Right renal cortex interstitium (tissue), 3 donors: ENCODE results near the gene FRAS1. TPM values are rescaled to one million over a fixed set of nuclear protein-coding genes. Genes with fewer than 3 reads are reported as not detected.
"Not testable (repeated sequence)": the region's sequence is repeated elsewhere in the genome, so short reads cannot be mapped to it uniquely, and the experiment has no call there.

Experiments used
- DNase-seq, 3 donors: peaks; one replicate each; pipeline ENCODE4 v3.0.0-alpha.2; 2013; ENCODE audit warnings: low read depth in 3 of 3, low spot score in 2 of 3
- polyA plus RNA-seq, 3 donors: library from polyadenylated mRNA; unstranded; fragments of 120-200 nt; gene quantifications; one replicate each; pipeline ENCODE4 v1.2.1, GENCODE V29; 2013; ENCODE audit not compliant: insufficient read length in 3 of 3

FRAS1 gene
- polyA plus RNA-seq, 3 donors = 70.4 to 83.3 (median 77.4) TPM

DNA sequence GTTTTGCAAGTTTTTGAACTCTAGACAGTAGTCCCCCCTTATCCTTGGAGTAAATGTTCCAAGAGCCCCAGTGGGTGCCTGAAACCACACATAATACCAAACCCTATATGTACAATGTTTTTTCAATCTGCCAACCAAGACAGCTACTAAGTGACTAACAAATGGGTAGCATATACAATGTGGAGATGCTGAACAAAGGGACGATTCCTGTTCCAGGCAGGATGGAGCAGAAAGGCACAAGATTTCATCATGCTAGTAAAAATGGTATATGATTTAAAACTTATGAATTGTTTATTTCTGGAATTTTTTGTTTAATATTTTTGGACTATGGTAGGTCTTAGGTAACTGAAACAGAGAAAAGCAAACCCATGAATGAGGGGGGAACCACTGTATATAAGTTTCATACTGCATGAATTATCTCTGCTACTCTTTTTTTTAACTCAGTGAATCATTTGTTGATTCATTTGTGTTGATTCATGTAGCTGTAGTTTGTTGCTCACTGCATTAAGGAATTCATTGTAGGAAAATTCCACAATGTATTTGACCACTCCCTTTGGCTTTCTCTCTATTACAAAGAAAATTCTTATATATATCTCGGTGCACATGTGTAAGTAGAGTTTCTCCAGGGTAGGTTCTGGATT, 472.6 kb downstream of the FRAS1 start:
- no peak for DNase-seq

DNA sequence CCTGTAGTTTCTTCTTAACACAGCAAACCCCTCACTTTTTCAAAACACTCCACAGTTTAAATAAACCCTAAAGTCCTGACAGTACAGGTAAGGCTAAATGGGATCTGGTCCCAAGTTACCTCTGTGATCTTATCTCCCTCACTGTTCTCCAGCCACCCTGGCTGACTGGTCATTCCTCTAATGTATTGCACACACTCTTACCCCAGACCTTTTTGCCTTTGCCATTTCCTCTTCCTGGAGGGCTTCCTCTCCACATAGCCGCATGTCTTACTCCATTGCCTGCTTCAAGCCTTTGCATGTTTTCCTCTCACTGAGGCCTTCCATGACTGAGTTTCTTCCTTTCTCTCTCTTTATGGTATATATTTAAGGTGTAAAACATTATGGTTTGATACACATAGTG, 474.9 kb downstream of the FRAS1 start:
- no peak for DNase-seq

DNA sequence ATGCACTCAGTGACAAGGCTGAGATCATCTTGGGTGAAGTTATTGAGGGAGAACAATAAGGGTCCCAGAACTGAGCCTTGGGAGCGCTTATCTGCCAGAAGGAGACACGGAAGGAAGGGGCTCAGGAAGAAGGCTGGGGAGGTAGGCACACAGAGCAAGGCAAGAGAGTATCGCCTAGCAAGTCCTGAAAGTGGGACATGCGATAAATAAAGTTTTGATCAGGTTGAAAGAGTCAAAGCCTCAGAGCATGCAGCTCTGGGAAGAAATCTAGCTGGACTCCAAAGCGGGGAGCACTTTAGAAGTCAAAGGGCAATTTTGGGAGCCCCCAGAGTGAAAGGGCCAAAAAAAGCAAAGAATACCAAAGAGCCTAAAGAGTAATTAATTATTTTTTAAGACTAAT, 476.7 kb downstream of the FRAS1 start:
- DNase-seq = no peak

DNA sequence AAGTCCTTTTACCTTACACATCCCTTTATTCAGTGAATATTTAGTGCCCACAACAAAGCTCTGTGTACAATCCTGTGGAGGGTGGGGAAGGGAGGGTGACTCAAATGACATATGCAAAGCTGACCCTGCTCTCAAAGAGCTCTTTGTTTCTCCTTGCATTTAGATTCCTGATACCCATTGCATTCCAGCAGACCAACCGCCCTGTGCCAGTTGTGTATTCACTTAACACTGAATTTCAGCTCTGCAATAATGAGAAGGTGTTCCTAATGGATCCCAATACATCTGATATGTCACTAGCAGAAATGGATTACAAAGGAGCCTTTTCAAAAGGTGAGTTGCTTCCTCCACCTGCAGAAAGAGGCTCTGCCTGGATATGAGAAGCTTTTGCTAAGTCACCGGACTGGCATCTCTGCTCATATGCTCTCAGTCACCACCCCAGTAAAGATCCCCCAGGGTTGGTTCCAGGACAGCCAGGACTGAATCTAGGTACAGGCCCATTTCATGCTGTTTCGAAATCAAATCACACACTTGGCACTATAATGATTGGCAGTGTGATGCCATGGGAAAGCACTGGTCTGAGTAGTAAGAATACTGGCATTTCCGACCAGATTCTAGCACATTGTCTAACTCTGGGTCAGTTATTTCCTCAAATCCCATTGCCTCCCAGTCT, 477.3 kb downstream of the FRAS1 start:
- DNase-seq = no peak

DNA sequence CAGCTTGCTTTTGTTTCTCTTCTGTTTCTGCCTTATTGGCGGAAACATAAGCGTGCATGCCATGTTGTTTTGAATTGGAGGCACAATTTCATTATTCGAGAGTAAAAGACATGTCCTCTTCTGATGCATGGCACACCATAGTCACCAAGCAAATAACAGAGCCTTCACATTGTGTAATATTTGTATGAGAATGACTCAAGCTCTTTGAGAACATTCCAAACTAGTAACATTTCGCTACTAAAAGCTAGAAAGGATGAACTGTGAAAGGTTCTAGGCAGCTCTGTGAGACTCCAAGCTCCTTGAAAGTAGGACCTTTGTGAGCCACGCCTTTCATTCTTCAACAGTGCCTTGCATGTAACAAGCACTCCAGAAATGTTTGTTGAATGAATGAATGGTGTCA, 485.2 kb downstream of the FRAS1 start:
- no peak for DNase-seq

DNA sequence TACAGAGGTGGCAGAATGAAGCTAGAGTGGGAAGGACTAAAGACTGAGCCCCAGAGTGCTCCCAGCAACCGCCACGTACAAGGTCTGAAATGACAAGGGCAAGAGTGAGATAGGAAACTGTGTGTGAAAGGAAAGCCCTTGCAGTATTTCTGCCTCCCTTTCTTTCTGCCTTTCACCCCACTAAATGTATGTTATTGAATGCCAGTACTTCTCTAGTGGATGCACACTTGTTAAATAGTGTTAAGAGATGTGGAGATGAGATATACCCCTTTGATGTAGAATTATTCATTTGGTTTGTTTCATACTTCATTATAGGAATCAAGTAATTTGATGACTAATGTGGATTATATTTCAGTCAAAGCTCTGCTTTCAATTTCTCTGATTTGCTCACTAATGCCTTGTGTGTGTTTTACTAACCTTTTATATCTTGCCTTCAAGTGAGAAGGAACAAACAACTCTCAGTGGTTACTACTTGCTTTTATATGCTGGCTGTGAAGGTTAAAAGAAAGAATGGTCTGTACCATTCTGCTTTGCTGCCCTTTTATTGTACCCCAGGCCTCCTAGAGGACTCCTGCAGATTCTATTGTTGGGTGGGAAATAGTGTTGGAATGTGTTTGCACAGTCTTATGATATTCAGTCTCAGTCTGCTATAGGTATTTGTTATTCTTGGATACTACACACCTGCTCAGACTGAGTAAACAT, 486.5 kb downstream of the FRAS1 start:
- DNase-seq = no peak

DNA sequence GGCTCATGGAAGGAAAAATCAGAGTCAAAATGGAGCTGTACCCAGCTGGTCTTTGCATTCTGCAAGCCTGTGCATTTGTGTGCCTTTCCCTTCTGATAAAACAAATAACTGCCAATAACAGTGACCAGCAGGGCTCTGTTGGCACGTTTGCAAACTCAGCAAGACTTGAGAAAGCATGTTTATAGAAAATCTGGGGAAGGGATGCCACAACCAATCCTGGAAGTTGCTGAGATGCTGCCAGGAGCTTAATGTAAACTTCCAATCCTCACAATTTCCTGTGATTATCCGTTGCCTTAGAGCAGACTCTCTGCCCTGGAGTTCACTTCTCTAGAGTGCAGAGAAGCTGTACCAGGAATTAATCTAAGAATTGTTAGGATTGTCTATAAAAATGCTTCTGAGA, 487.6 kb downstream of the FRAS1 start:
- DNase-seq = no peak

DNA sequence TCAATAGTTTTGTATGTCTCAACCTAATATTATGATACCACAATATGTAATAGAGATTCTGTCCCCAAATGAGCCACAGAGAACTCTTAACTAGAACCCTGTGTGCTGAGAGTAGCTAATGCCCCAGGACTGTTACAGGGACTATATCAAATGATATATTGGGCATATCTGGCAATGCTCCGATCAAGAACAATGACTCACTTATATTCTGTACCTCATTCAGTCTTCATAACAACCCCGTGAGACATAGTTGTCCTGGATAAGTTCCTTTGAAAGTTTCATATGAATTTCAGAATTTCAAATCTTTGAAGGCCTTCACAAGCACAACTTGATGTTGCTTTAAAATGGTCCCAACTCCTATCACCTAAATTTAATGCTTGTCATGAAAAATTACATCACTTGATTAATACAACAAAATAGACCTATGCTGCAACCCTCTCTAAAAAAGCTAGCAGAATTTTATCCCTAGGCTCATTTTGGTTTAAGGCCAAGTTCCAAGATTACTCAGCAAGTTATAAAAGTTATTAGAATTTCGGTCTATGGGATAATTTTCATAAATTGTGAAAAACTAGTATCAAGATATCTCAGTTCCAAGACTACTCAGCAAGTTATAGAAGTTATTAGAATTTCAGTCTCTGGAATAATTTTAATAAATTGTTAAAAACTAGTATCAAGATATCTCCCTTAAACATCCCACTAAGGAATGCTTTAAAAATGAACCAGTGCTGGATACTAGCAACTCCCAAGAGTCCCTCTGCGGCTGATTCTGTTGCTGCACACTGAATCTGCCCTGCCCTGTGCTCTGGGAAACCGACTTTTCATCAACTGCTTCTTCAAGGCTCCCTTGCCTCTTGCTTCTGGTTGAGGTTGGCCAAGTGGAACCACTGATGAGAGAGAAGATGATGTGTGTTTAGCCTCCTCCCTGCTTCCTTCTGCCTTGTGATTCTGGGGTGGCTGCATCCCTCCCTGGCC, 488.4 kb downstream of the FRAS1 start:
- DNase-seq = no peak

DNA sequence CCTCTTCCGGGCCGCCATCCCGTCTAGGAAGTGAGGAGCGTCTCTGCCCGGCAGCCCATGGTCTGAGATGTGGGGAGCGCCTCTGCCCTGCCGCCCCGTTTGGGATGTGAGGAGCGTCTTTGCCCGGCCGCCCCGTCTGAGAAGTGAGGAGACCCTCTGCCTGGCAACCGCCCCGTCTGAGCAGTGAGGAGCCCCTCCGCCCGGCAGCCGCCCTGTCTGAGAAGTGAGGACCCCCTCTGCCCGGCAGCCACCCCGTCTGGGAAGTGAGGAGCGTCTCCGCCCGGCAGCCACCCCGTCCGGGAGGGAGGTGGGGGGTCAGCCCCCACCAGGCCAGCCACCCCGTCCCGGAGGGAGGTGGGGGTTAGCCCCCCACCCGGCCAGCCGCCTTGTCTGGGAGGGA, 490.8 kb downstream of the FRAS1 start:
- DNase-seq = not testable (repeated sequence)

DNA sequence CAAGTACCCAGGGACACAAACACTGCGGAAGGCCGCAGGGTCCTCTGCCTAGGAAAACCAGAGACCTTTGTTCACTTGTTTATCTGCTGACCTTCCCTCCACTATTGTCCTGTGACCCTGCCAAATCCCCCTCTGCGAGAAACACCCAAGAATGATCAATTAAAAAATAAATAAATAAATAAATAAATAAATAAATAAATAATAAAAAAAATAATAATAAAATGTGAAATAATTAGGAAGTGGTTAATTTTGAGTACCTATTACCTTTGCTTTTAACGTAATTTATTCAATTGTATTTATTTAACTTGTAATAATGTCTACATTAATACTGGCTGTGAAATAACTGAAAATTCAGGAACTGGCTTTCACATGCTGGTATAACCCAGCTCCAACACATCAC, 491.8 kb downstream of the FRAS1 start:
- DNase-seq = not testable (repeated sequence)

DNA sequence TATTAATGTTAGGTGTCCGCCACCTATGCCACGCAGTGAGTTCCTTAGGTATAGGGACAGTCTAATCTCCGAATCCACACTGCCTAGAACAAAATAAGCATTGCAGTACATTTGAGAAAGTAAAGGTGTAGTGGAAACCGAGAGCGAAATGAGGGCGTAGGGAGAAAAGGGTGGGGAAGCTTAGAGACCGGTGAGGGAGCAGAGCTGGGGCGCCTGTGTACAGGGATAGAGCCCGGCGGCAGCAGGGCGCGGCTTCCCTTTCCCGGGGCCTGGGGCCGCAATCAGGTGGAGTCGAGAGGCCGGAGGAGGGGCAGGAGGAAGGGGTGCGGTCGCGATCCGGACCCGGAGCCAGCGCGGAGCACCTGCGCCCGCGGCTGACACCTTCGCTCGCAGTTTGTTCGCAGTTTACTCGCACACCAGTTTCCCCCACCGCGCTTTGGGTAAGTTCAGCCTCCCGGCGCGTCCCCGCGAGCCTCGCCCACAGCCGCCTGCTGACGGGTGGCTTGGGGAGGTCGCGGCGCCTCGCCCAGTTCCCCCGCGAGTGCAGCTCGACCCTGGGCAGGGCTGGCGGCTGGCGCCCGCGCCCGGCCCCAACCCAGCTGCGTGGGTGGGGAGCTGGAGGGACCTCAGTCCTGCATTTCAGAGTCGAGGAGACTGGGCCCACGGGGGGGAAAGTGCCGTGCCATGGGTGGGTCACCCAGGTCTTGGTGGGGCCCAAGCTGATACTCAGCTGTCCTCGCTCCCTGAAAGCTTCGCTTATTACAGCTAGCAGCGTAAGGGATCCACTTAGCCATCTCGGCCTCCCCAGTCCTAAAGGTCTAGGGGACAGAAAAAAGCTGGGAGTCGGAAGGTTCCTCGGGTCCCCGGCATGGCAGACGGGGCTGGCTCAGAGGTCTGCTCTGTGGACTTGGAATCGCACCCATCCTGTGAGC, 494.6 kb downstream of the FRAS1 start, which contains the start of gene ANXA3:
ANXA3 (plus strand) TSS at position 351 of the 932 bp plus-strand sequence. CDS start 2,704 bp downstream, outside the sequence.
- no peak for DNase-seq

DNA sequence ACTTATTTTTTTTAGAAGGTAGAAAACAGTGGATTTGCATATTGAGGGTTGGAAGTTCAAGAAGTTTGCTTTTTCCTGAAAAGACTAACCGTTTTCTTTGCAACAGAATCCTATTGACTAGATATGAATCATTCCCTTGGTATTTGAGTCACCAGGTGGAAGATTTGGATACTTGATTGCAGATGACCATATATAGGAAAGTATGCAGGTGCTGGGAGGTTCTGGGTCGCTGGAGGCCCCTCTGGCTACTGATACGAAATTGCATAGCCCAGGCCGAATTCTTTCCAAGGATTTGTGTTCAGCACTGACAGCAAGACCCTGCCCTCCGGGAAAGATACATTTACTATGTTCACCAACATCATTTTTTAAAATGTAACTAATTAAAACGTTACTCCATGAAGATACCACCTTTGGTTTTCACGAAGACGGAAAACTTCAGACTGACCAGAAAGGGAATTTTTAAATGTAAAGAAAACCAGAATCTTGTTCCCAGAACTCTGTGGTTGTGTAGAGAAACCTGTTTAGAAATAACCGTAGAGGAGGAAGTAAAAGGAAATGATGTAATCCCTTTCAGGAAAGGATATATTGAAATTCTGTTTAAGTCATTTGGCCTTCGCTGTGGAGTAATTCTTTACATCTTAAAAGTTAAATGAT, 495.4 kb downstream of the FRAS1 start:
- no peak for DNase-seq

DNA sequence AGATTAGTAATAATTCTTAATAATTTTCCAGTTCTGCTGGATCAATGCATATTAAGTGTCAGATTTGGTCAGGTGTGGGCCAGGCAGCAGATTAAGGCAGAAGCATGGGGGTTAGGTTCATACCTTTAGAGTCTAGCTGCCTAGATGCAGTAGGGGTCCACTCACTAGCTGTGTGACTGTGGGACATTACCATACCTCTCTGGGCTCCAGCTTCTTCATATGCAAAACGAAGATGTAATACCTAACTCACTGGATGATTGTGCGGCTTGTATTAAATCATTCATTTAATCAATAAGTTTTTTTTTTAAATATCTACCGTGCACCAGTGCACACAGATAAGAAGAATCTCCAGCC, 495.9 kb downstream of the FRAS1 start:
- no peak for DNase-seq

DNA sequence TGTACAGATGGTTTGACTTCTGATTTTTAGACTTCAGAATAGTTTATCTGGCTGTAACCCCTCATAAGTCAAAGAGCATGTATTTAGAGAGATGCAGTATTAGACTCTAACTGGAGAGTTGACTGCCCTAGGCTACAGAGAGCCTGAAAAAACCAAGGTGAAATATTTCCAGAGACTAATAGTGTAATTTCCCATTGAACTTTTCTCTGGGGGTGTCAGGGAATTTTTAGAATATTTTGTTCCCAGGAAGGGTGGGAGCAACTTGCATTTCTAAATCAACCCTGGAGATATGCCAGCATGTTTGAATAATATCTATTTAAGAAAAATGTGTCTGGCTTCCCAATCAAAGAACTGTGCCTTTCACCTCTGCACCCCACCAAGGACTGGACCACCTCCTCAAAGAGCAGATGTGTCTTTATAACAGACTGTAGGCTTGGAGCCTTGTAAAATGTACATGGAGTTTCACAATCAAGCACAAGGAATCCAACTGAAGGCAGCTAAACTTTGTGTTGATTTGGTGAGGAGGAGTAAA, 496.5 kb downstream of the FRAS1 start:
- DNase-seq = no peak

DNA sequence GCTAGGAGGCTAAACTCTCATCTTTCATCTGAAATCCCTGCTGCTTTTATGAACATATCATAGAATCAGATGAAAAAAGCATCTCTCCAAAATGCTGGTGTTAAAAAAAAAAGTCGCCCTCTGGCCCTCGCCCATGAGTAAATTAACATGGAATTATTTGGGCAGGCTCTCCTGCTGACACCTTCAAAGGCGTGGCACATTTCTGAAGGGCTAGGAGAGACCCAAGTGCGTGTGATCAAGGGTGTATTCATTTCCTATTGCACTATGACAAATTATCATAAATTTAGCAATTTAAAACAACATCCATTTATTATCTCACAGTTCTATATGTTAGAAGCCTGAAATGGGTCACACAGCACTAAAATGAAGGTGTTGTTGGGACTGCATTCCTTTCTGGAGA, 499.5 kb downstream of the FRAS1 start:
- DNase-seq = no peak

DNA sequence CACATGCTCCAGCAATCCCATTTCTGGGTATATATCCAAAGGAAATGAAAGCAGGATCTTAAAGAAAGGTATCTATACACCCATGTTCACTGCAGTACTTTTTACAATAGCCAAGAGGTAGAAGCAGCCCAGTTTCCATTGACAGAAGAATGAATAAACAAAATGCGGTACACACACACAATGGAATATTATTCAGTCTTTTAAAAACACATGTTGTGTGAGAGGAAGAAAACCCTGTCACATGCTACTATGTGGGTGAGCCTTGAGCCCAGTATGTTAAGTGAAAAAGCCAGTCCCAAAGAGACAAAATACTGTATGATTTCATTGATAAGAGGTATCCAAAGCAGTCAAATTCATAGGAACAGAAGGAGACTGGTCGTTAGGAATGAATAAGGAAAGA, 500.7 kb downstream of the FRAS1 start:
- DNase-seq = no peak

DNA sequence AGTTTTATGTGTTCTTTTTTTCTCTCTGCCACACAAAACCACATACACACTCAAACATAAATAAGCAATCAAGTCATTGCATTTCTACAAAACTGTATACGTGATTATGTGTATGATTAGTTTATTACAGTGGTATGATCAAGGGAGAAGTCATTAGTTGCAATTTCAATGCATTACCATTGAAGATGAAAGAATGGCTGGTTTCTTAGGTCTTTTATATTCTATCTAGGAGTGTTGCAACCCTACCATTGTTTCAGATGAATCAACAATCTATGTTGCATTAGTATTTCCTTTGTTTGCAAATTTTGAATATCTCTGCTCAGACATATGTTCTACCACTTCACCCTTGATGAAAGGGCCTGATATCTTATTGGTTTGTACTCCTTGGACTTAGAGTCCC, 501.3 kb downstream of the FRAS1 start:
- DNase-seq = no peak

DNA sequence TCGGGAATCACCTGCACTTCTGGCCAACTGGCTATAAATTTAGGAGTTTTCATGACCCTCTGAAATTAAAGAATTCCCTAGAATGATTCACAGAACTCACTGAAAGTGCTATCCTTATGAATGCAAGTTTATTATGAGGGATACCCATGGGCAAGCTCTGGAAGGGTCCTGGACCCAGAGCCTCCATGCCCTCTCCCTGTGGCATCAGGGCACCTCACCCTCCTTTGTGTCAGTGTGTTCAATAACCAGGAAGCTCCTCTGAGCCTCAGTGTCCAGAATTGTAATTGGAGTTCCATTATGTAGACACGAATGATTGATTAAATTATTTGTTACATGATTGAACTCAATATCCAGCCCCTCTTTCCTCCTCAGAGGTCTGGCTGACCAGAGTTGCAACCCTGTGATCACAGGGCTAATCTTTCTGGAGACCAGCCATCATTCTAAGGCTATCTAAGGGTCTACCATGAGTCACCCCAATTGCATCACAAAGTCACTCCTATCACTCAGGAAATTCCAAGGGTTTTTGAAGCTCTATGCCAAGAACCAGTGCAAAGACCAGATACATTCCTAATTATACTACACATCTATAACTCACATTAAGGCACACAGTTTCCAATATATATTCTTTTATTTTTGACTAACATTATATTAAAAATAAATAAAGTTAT, 503.3 kb downstream of the FRAS1 start:
- no peak for DNase-seq
